Vagina (tissue), 2 donors: ENCODE results near the gene SF3B6. TPM values are rescaled to one million over a fixed set of nuclear protein-coding genes. Genes with fewer than 3 reads are reported as not detected.
"Not testable (repeated sequence)": the region's sequence is repeated elsewhere in the genome, so short reads cannot be mapped to it uniquely, and the experiment has no call there.

Source experiments
- DNase-seq, 2 donors: peaks; one replicate each; pipeline ENCODE4 v3.0.0-alpha.2; 2017; ENCODE audit errors: extremely low spot score in 2 of 2
- H3K27ac ChIP-seq: fragments of 200-600 bp; sonication (generic); one replicate; pipeline ENCODE4 v1.5.1; 2019
- H3K27me3 ChIP-seq: fragments of 200-600 bp; sonication (generic); one replicate; pipeline ENCODE4 v1.5.1; 2019
- H3K36me3 ChIP-seq, 2 donors: fragments of 200-600 bp; sonication (generic); one replicate each; pipeline ENCODE4 v1.5.1; 2017 to 2019
- H3K4me1 ChIP-seq: fragments of 200-600 bp; sonication (generic); one replicate; pipeline ENCODE4 v1.5.1; 2019
- H3K4me3 ChIP-seq, 2 donors: fragments of 200-600 bp; sonication (generic); 1 replicate in 1 of 2; 2 replicates in 1 of 2; pipeline ENCODE4 v1.5.1; 2016 to 2019
- H3K9me3 ChIP-seq: fragments of 200-600 bp; sonication (generic); one replicate; pipeline ENCODE4 v1.5.1; 2019
- CTCF ChIP-seq, 3 experiments: fragments of 450-650 bp in 2 of 3; fragments of 200-600 bp in 1 of 3; sonication (generic) in 1 of 3; IDR thresholded peaks; one replicate each; pipeline ENCODE4 v1.5.1; 2017 to 2019; ENCODE audit warnings: antibody characterized with exemption in 3 of 3, mild to moderate bottlenecking in 2 of 3, moderate library complexity in 2 of 3
- POLR2A ChIP-seq, 2 donors: fragments of 450-650 bp; IDR thresholded peaks; one replicate each; pipeline ENCODE4 v1.6.1; 2017; ENCODE audit warnings: antibody characterized with exemption in 2 of 2, mild to moderate bottlenecking in 2 of 2, moderate library complexity in 2 of 2
- POLR2AphosphoS5 ChIP-seq, 2 donors: sonication (generic); formaldehyde crosslinking; IDR thresholded peaks; one replicate each; pipeline ENCODE4 v1.9.0; 2017; ENCODE audit warnings: antibody characterized with exemption in 2 of 2, mild to moderate bottlenecking in 2 of 2, low read depth in 1 of 2; ENCODE audit not compliant: insufficient read depth in 1 of 2
- intact Hi-C: fragments of 100-400 bp; cut with DNase I; formaldehyde crosslinking; loops from one replicate; pipeline ENCODE4 v1.15.1; 2023
- total RNA-seq: library from RNA; depleted of rRNA; stranded (reverse); fragments of >200 nt; gene quantifications from one replicate; pipeline ENCODE4 v1.2.3, GENCODE V29; 2016

The SF3B6 gene
- total RNA-seq, 1 donor from 2014 or later = 82.3 TPM

- intact Hi-C loops = no loop called here
- no peak for DNase-seq
- no peaks in the 10 kb centered on the region for H3K27me3 ChIP-seq
- TF ChIP-seq CTCF (IDR thresholded peaks at IDR 0.05) (no peak), POLR2A (IDR thresholded peaks at IDR 0.05) (no peak), POLR2AphosphoS5 (IDR thresholded peaks at IDR 0.05; ENCODE audit: insufficient read depth in 1 of 2, low read depth in 1 of 2) (no peak)
- H3K4me3 ChIP-seq = no peak overlapping the region
- H3K36me3 ChIP-seq = no peaks in the 10 kb centered on the region
- H3K27ac ChIP-seq = no peak overlapping the region
- H3K4me1 ChIP-seq = no peaks in the 10 kb centered on the region
- H3K9me3 ChIP-seq = no peaks in the 10 kb centered on the region
These were observed 34.7 kb upstream of the SF3B6 start for GRCh38 chr2:24110660-24111303.

DNA sequence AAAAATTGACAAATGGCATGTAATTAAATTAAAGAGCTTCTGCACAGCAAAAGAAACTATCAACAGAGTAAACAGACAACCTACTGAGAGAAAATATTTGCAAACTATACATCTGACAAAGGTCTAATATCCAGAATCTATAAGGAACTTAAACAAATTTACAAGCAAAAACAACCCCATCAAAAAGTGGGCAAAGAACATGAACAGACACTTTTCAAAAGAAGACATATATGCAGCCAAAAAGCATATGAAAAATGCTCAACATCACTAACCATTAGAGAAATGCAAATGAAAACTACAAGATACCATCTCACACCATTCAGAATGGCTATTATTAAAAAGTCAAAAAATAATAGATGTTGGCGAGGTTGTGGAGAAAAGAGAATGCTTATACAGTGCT, 33.3 kb upstream of the SF3B6 start:
- H3K4me3 ChIP-seq, DNase-seq, H3K27me3 ChIP-seq, H3K4me1 ChIP-seq, H3K36me3 ChIP-seq, H3K9me3 ChIP-seq, H3K27ac ChIP-seq, intact Hi-C loops: not testable (repeated sequence)

DNA sequence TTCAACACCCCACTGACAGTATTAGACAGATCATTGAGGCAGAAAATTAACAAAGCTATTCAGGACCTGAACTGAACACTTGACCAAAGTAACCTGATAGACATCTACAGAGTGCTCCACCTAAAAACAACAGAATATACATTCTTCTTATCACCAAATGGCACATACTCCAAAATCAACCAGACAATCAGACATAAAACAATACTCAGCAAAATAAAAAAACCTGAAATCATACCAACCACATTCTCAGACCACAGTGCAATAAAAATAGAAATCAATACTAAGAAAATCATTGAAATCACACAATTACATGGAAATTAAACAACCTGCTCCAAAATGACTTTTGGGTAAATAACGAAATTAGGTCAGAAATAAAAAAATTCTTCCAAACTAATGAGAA, 31.2 kb upstream of the SF3B6 start:
- Histone ChIP-seq H3K27me3 (no peaks in the 10 kb centered on the region), H3K4me3 (no peak overlapping the region), H3K9me3 (no peaks in the 10 kb centered on the region), H3K27ac (no peak overlapping the region), H3K36me3 (no peaks in the 10 kb centered on the region), H3K4me1 (no peaks in the 10 kb centered on the region)
- TF ChIP-seq CTCF (IDR thresholded peaks at IDR 0.05) = no peak
- no peak for TF ChIP-seq POLR2AphosphoS5 (IDR thresholded peaks at IDR 0.05; ENCODE audit: insufficient read depth in 1 of 2, low read depth in 1 of 2)
- no peak for TF ChIP-seq POLR2A (IDR thresholded peaks at IDR 0.05)
- no peak for DNase-seq
- intact Hi-C loops = no loop called here

GRCh38 chr2:24106786-24107185, 30.7 kb upstream of the SF3B6 start:
- Histone ChIP-seq H3K9me3 (no peaks in the 10 kb centered on the region), H3K4me3 (no peak overlapping the region), H3K4me1 (no peaks in the 10 kb centered on the region), H3K27me3 (no peaks in the 10 kb centered on the region), H3K27ac (no peak overlapping the region), H3K36me3 (no peaks in the 10 kb centered on the region)
- no peak for DNase-seq
- intact Hi-C loops = no loop called here
- TF ChIP-seq POLR2A (IDR thresholded peaks at IDR 0.05) (no peak), POLR2AphosphoS5 (IDR thresholded peaks at IDR 0.05; ENCODE audit: insufficient read depth in 1 of 2, low read depth in 1 of 2) (no peak), CTCF (IDR thresholded peaks at IDR 0.05) (no peak)

DNA sequence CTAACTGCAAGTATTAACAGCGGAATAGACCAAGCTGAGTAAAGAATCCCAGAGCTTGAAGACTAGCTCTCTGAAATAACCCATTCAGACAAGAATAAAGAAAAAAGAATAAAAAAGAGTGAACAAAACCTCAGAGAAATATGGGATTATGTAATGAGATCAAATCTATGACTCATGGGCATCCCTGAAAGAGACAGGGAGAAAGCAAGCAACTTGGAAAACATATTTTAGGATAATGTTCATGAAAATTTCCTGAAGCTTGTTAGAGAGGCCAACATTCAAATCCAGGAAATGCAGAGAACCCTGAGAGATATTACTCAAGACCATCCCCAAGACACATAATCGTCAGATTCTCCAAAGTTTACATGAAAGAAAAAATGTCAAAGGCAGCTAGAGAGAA, 29.7 kb upstream of the SF3B6 start:
- Histone ChIP-seq H3K27me3 (no peaks in the 10 kb centered on the region), H3K4me3 (no peak overlapping the region), H3K4me1 (no peaks in the 10 kb centered on the region), H3K9me3 (no peaks in the 10 kb centered on the region), H3K27ac (no peak overlapping the region), H3K36me3 (no peaks in the 10 kb centered on the region)
- intact Hi-C loops = no loop called here
- no peak for DNase-seq
- TF ChIP-seq POLR2A (IDR thresholded peaks at IDR 0.05) = no peak
- TF ChIP-seq CTCF (IDR thresholded peaks at IDR 0.05) = no peak
- no peak for TF ChIP-seq POLR2AphosphoS5 (IDR thresholded peaks at IDR 0.05; ENCODE audit: insufficient read depth in 1 of 2, low read depth in 1 of 2)
